HEK293 (cell line): ENCODE measurements around the gene ANTKMT.

Experiments used
- GFI1B ChIP-seq: fragments of 450-650 bp; formaldehyde crosslinking; IDR thresholded peaks from 2 replicates; pipeline ENCODE4 v1.5.1; 2016; ENCODE audit warnings: missing biosample characterization, missing genetic modification characterization
- GLIS2 ChIP-seq: fragments of 450-650 bp; formaldehyde crosslinking; IDR thresholded peaks from 2 replicates; pipeline ENCODE4 v1.5.1; 2016; ENCODE audit warnings: missing biosample characterization, missing genetic modification characterization
- HOXC10 ChIP-seq: sonication (generic); formaldehyde crosslinking; IDR thresholded peaks from 2 replicates; pipeline ENCODE4 v1.8.1; 2023; ENCODE audit warnings: mild to moderate bottlenecking, missing genetic modification reagents
- KLF9 ChIP-seq: fragments of 450-650 bp; formaldehyde crosslinking; IDR thresholded peaks from 2 replicates; pipeline ENCODE4 v1.5.1; 2016; ENCODE audit warnings: missing biosample characterization, missing genetic modification characterization, low read depth
- PRDM1 ChIP-seq: fragments of 450-650 bp; formaldehyde crosslinking; IDR thresholded peaks from 2 replicates; pipeline ENCODE4; 2016; ENCODE audit warnings: missing biosample characterization, missing genetic modification characterization
- REPIN1 ChIP-seq: fragments of 450-650 bp; formaldehyde crosslinking; IDR thresholded peaks from 2 replicates; pipeline ENCODE4 v1.5.1; 2017; ENCODE audit warnings: missing biosample characterization, missing genetic modification characterization, low read depth
- ZBTB17 ChIP-seq: fragments of 450-650 bp; formaldehyde crosslinking; IDR thresholded peaks from 2 replicates; pipeline ENCODE4 v1.5.1; 2016; ENCODE audit warnings: missing biosample characterization, missing genetic modification characterization
- ZBTB21 ChIP-seq: fragments of 450-650 bp; formaldehyde crosslinking; IDR thresholded peaks from 2 replicates; pipeline ENCODE4 v1.5.1; 2017; ENCODE audit warnings: missing biosample characterization, missing genetic modification characterization
- ZBTB48 ChIP-seq: fragments of 450-650 bp; formaldehyde crosslinking; IDR thresholded peaks from 2 replicates; pipeline ENCODE4 v1.5.1; 2016; ENCODE audit warnings: missing biosample characterization, missing genetic modification characterization
- ZBTB8A ChIP-seq: fragments of 450-650 bp; formaldehyde crosslinking; IDR thresholded peaks from 2 replicates; pipeline ENCODE4 v1.5.1; 2016; ENCODE audit warnings: missing biosample characterization, missing genetic modification characterization
- ZFP3 ChIP-seq: fragments of 450-650 bp; formaldehyde crosslinking; IDR thresholded peaks from 2 replicates; pipeline ENCODE4 v1.5.1; 2016; ENCODE audit warnings: low read depth, missing biosample characterization, missing genetic modification characterization
- ZFP37 ChIP-seq: fragments of 450-650 bp; formaldehyde crosslinking; IDR thresholded peaks from 2 replicates; pipeline ENCODE4 v1.5.1; 2016; ENCODE audit warnings: missing biosample characterization, missing genetic modification characterization
- ZIC2 ChIP-seq: fragments of 450-650 bp; formaldehyde crosslinking; IDR thresholded peaks from 2 replicates; pipeline ENCODE4 v1.5.1; 2016; ENCODE audit warnings: missing biosample characterization, missing genetic modification characterization
- ZNF146 ChIP-seq: fragments of 450-650 bp; formaldehyde crosslinking; IDR thresholded peaks from 2 replicates; pipeline ENCODE4 v1.5.1; 2016; ENCODE audit warnings: missing biosample characterization, missing genetic modification characterization
- ZNF169 ChIP-seq: fragments of 450-650 bp; formaldehyde crosslinking; IDR thresholded peaks from 2 replicates; pipeline ENCODE4 v1.5.1; 2016; ENCODE audit warnings: missing biosample characterization, missing genetic modification characterization
- ZNF23 ChIP-seq: fragments of 450-650 bp; formaldehyde crosslinking; IDR thresholded peaks from 2 replicates; pipeline ENCODE4 v1.5.1; 2016; ENCODE audit warnings: missing biosample characterization, missing genetic modification characterization, borderline replicate concordance
- ZNF335 ChIP-seq: fragments of 450-650 bp; formaldehyde crosslinking; conservative IDR thresholded peaks from 2 replicates; pipeline ENCODE4 v1.5.1; 2016; ENCODE audit warnings: missing biosample characterization, missing genetic modification characterization
- ZNF366 ChIP-seq: fragments of 450-650 bp; formaldehyde crosslinking; conservative IDR thresholded peaks from 2 replicates; pipeline ENCODE4 v1.5.1; 2016; ENCODE audit warnings: missing biosample characterization, missing genetic modification characterization
- ZNF37A ChIP-seq: fragments of 450-650 bp; IDR thresholded peaks from 2 replicates; pipeline ENCODE4 v1.5.1; 2018; ENCODE audit warnings: missing biosample characterization, missing genetic modification characterization
- ZNF473 ChIP-seq: fragments of 450-650 bp; formaldehyde crosslinking; IDR thresholded peaks from 2 replicates; pipeline ENCODE4 v1.5.1; 2017; ENCODE audit warnings: missing biosample characterization, missing genetic modification characterization
- ZNF548 ChIP-seq: fragments of 450-650 bp; formaldehyde crosslinking; IDR thresholded peaks from 2 replicates; pipeline ENCODE4 v1.5.1; 2016; ENCODE audit warnings: missing biosample characterization, missing genetic modification characterization
- ZNF549 ChIP-seq: fragments of 450-650 bp; IDR thresholded peaks from 2 replicates; pipeline ENCODE4 v1.5.1; 2018; ENCODE audit warnings: missing biosample characterization, missing genetic modification characterization, mild to moderate bottlenecking, inconsistent platforms, moderate library complexity
- ZNF555 ChIP-seq: fragments of 450-650 bp; formaldehyde crosslinking; conservative IDR thresholded peaks from 2 replicates; pipeline ENCODE4 v1.5.1; 2017; ENCODE audit warnings: missing biosample characterization, mild to moderate bottlenecking, missing genetic modification characterization, inconsistent platforms
- ZNF626 ChIP-seq: fragments of 450-650 bp; sonication (Bioruptor Pico); formaldehyde crosslinking; IDR thresholded peaks from 2 replicates; pipeline ENCODE4 v1.5.1; 2018; ENCODE audit warnings: missing biosample characterization, missing genetic modification characterization, inconsistent platforms
- ZNF629 ChIP-seq: fragments of 450-650 bp; formaldehyde crosslinking; IDR thresholded peaks from 2 replicates; pipeline ENCODE4 v1.5.1; 2017; ENCODE audit warnings: missing biosample characterization, missing genetic modification characterization
- ZNF707 ChIP-seq: fragments of 450-650 bp; formaldehyde crosslinking; IDR thresholded peaks from 2 replicates; pipeline ENCODE4 v1.5.1; 2016; ENCODE audit warnings: missing biosample characterization, missing genetic modification characterization
- ZSCAN23 ChIP-seq: fragments of 450-650 bp; formaldehyde crosslinking; IDR thresholded peaks from 2 replicates; pipeline ENCODE4 v1.5.1; 2016; ENCODE audit warnings: missing biosample characterization, missing genetic modification characterization
- ZXDB ChIP-seq: fragments of 450-650 bp; formaldehyde crosslinking; IDR thresholded peaks from 2 replicates; pipeline ENCODE4 v1.5.1; 2016; ENCODE audit warnings: missing biosample characterization, missing genetic modification characterization
- TF ChIP-seq, protein P1 (sequence below): fragments of 450-650 bp; formaldehyde crosslinking; optimal IDR thresholded peaks from 2 replicates; pipeline ENCODE3; 2016; ENCODE audit warnings: missing biosample characterization, mild to moderate bottlenecking, missing genetic modification characterization
- TF ChIP-seq, protein P2 (sequence below): fragments of 450-650 bp; formaldehyde crosslinking; IDR thresholded peaks from 2 replicates; pipeline ENCODE4 v1.5.1; 2016; ENCODE audit warnings: missing biosample characterization, missing genetic modification characterization
- TF ChIP-seq, protein P3 (sequence below): fragments of 450-650 bp; formaldehyde crosslinking; IDR thresholded peaks from 2 replicates; pipeline ENCODE4 v1.5.1; 2016; ENCODE audit warnings: missing biosample characterization, missing genetic modification characterization
- TF ChIP-seq, protein P4 (sequence below): fragments of 450-650 bp; formaldehyde crosslinking; IDR thresholded peaks from 2 replicates; pipeline ENCODE4 v1.5.1; 2016; ENCODE audit warnings: missing biosample characterization, missing genetic modification characterization
- TF ChIP-seq, protein P5 (sequence below): fragments of 450-650 bp; formaldehyde crosslinking; IDR thresholded peaks from 2 replicates; pipeline ENCODE4 v1.5.1; 2016; ENCODE audit warnings: missing biosample characterization, missing genetic modification characterization

ANTKMT gene

DNA sequence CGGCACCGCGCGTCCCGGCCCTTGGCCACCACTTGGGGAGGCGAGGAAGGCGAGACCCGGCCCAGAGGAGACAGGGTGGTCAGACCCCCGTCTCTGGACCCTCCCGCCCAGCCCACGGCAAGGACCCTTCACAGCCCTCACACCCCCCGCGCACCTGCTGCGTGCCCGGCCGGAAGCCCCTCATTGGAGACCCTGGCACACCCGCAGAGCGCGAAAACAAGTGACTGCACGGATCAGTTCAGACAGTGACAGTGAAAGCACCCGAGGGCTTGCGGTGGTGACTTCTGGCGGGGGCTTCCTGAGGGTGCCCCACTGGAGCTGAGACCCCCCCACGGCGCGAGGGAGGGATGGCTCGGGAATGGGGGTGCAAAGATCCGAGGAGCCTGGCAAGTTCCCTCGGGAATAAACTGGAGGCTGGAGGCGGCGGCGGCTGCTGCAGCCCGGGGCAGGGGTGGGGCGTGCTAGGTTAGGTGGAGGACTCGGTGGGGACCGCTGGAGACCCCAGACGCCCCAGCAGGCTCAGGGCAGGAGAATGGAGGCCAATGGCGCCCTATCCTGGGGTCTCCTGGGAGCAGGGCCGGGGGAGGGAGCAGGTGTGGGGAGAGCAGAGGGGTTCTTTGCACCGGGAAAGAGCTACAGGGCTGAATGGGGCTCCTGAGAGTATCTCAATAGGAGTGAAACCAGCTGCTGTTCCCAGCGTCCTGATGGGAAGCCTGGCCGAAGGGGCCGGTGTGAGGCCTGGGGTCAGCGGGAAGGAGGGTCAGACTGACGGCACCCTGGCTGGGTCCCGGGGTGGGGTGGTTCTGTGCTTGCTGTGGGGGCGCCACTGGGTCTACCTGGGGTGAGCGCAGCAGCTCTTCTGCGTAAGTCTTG is 14.5 kb upstream of the ANTKMT start (continued):
- TF ChIP-seq, protein P1, sequence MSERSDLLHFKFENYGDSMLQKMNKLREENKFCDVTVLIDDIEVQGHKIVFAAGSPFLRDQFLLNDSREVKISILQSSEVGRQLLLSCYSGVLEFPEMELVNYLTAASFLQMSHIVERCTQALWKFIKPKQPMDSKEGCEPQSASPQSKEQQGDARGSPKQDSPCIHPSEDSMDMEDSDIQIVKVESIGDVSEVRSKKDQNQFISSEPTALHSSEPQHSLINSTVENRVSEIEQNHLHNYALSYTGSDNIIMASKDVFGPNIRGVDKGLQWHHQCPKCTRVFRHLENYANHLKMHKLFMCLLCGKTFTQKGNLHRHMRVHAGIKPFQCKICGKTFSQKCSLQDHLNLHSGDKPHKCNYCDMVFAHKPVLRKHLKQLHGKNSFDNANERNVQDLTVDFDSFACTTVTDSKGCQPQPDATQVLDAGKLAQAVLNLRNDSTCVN (tag by site-specific recombination), result peak; percentile 53
- TF ChIP-seq KLF9 (tag by site-specific recombination), result no peak
- no peak for TF ChIP-seq ZFP3
- TF ChIP-seq, protein P2, sequence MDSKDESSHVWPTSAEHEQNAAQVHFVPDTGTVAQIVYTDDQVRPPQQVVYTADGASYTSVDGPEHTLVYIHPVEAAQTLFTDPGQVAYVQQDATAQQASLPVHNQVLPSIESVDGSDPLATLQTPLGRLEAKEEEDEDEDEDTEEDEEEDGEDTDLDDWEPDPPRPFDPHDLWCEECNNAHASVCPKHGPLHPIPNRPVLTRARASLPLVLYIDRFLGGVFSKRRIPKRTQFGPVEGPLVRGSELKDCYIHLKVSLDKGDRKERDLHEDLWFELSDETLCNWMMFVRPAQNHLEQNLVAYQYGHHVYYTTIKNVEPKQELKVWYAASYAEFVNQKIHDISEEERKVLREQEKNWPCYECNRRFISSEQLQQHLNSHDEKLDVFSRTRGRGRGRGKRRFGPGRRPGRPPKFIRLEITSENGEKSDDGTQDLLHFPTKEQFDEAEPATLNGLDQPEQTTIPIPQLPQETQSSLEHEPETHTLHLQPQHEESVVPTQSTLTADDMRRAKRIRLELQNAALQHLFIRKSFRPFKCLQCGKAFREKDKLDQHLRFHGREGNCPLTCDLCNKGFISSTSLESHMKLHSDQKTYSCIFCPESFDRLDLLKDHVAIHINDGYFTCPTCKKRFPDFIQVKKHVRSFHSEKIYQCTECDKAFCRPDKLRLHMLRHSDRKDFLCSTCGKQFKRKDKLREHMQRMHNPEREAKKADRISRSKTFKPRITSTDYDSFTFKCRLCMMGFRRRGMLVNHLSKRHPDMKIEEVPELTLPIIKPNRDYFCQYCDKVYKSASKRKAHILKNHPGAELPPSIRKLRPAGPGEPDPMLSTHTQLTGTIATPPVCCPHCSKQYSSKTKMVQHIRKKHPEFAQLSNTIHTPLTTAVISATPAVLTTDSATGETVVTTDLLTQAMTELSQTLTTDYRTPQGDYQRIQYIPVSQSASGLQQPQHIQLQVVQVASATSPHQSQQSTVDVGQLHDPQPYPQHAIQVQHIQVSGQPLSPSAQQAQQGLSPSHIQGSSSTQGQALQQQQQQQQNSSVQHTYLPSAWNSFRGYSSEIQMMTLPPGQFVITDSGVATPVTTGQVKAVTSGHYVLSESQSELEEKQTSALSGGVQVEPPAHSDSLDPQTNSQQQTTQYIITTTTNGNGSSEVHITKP (tag by site-specific recombination), result no peak; the same call in 1 of the 2 replicates
- TF ChIP-seq ZXDB (tag by site-specific recombination), result no peak
- TF ChIP-seq ZNF169, result no peak
- no peak for TF ChIP-seq ZNF707 (tag by site-specific recombination)
- TF ChIP-seq ZNF146 (tag by site-specific recombination), result no peak
- no peak for TF ChIP-seq ZNF626 (tag by site-specific recombination)
- TF ChIP-seq ZNF555 (tag by site-specific recombination), result no peak
- no peak for TF ChIP-seq ZNF366 (tag by site-specific recombination)
- no peak for TF ChIP-seq ZNF629 (tag by site-specific recombination)
- TF ChIP-seq HOXC10 (CRISPR knock-in tag), result no peak
- TF ChIP-seq ZNF335 (tag by site-specific recombination), result peak; percentile 84
- TF ChIP-seq, protein P3, sequence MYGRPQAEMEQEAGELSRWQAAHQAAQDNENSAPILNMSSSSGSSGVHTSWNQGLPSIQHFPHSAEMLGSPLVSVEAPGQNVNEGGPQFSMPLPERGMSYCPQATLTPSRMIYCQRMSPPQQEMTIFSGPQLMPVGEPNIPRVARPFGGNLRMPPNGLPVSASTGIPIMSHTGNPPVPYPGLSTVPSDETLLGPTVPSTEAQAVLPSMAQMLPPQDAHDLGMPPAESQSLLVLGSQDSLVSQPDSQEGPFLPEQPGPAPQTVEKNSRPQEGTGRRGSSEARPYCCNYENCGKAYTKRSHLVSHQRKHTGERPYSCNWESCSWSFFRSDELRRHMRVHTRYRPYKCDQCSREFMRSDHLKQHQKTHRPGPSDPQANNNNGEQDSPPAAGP (tag by site-specific recombination), result 0 out of 2 replicates have a peak, but pooled peaks have one; percentile 26
- no peak for TF ChIP-seq ZBTB17 (tag by site-specific recombination)
- no peak for TF ChIP-seq GFI1B
- TF ChIP-seq ZSCAN23, result no peak
- TF ChIP-seq ZBTB48 (tag by site-specific recombination), result no peak
- no peak for TF ChIP-seq ZNF548 (tag by site-specific recombination)
- TF ChIP-seq ZFP37 (tag by site-specific recombination), result no peak
- 0 out of 2 replicates have a peak, but pooled peaks have one; percentile 54 for TF ChIP-seq ZBTB8A (tag by site-specific recombination)
- TF ChIP-seq, protein P4, sequence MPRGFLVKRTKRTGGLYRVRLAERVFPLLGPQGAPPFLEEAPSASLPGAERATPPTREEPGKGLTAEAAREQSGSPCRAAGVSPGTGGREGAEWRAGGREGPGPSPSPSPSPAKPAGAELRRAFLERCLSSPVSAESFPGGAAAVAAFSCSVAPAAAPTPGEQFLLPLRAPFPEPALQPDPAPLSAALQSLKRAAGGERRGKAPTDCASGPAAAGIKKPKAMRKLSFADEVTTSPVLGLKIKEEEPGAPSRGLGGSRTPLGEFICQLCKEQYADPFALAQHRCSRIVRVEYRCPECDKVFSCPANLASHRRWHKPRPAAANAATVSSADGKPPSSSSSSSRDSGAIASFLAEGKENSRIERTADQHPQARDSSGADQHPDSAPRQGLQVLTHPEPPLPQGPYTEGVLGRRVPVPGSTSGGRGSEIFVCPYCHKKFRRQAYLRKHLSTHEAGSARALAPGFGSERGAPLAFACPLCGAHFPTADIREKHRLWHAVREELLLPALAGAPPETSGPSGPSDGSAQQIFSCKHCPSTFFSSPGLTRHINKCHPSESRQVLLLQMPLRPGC (tag by site-specific recombination), result no peak
- no peak for TF ChIP-seq ZNF473 (tag by site-specific recombination)
- peak; percentile 90 for TF ChIP-seq ZIC2 (tag by site-specific recombination)
- TF ChIP-seq PRDM1 (tag by site-specific recombination), result no peak
- TF ChIP-seq, protein P5, sequence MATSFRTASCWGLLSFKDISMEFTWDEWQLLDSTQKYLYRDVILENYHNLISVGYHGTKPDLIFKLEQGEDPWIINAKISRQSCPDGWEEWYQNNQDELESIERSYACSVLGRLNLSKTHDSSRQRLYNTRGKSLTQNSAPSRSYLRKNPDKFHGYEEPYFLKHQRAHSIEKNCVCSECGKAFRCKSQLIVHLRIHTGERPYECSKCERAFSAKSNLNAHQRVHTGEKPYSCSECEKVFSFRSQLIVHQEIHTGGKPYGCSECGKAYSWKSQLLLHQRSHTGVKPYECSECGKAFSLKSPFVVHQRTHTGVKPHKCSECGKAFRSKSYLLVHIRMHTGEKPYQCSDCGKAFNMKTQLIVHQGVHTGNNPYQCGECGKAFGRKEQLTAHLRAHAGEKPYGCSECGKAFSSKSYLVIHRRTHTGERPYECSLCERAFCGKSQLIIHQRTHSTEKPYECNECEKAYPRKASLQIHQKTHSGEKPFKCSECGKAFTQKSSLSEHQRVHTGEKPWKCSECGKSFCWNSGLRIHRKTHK (tag by site-specific recombination), result no peak
- no peak for TF ChIP-seq ZNF23 (tag by site-specific recombination)
- TF ChIP-seq ZNF549 (tag by site-specific recombination), result no peak
- TF ChIP-seq GLIS2, result peak; percentile 84
- TF ChIP-seq ZBTB21 (tag by site-specific recombination), result no peak
- TF ChIP-seq REPIN1, result no peak
- no peak for TF ChIP-seq ZNF37A (tag by site-specific recombination)
